HCEC 1CT (cell line): ENCODE results near the gene USP20.

Source experiments
- DNase-seq: peaks from one replicate; pipeline ENCODE4 v3.0.0-alpha.2; 2017

The USP20 gene

DNA sequence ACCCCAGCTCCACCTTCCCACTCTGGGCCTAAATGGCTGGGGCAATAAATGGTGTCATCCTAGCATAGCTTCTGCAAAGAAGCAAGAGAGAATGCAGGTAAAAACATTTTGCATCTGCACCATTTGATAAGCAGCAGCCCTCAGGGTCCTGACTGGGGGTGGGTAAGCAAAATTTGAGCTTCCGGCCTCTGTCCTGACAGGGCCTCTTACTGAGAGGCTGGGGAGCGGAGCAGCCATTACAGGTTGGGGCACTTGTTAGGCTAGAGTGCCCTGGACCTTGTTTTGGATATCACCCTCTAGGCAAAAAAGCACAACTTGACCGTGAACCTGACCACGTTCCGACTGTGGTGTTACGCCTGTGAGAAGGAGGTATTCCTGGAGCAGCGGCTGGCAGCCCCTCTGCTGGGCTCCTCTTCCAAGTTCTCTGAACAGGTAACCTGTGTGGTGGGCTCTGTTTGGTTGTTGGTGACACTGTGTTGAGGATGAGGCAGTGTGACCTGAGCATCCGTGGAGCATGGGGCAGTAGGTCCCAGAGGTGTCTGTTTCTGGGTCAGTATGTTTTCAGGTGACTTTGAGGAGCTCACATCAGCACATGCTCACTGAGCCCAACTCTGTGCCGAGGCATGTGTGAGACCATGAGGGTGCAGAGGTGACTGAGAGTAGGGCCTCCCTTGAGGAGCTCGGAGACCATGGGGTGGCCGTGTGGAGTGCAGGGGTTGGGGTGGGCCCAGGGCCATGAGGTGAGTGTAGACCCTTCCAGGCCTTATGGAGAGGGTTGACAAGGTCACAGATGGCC, 23.1 kb downstream of the USP20 start:
- no peak for DNase-seq

DNA sequence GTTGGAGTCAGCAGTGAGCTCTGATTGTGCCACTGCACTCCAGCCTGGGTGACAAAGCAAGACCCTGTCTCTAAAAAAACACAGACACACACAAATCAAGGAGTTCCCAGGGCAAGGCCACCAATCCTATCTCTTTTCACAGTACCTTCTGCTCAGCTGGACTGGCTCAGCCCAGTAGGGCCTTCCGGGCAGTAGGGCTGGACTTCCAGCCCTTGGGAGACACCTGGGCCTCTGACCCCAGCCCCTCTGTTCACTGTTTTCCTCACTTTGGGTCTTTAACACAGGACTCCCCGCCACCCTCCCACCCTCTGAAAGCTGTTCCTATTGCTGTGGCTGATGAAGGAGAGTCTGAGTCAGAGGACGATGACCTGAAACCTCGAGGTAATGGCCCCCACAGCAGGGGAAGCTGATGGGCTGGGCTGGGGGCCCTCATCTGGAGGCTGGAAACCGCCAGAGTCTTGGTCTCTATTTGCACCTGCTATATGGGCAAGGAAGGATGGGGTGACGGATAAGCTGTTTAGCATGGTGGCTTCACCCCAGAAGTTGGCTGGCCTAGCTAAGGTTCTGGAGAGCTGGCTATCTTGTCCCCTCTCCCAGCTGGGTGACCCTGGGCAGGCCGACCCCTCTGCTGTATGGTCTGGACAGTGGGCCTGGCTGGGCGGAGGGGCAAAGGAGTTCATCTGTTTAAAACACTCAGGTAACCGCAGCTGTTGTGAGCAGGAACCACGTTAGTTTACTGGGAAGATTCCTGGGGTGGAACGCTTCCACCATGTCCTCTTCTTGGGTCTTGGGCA, 25.6 kb downstream of the USP20 start:
- no peak for DNase-seq

DNA sequence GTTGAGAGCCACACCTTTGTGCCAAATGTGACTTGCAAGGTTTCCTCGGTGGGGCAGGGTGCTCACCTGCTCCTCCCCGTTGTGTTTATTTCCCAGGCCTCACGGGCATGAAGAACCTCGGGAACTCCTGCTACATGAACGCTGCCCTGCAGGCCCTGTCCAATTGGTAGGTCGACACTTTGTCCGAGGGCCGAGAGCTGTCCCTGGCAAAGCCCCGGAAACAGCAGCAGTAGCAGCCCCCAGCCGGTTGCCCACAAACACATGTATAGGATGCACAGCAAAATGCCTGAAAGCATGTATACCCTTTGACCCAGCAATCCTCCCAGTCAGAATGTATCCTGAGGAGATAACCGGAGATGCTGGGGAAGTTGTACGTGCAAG, 26.2 kb downstream of the USP20 start:
- DNase-seq = no peak

DNA sequence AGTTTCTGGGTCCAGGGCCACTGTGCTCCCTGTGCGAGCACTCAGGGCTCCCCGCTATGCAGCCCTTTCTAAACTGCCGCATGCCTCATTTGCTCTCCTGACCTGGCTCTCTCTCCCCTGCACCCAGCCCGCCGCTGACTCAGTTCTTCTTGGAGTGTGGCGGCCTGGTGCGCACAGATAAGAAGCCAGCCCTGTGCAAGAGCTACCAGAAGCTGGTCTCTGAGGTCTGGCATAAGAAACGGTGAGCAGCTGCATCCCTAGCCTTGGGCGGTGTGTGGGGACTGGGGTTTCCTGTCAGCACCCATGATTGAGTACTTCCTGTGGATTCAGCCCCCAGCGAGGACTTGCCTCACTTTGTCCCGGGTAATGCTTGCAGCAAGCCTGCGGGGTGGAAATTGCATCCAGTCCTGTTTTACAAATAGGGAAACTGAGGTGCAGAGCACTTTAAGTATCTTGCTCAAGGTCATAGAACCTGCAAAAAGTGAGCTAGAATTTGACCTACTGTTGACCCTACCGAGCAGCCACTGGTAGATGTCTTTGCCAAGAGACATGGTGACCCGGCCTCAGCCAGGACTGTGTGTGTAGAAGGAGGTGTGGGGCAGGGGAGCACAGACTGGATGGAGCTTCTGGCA, 27.9 kb downstream of the USP20 start:
- DNase-seq = no peak

DNA sequence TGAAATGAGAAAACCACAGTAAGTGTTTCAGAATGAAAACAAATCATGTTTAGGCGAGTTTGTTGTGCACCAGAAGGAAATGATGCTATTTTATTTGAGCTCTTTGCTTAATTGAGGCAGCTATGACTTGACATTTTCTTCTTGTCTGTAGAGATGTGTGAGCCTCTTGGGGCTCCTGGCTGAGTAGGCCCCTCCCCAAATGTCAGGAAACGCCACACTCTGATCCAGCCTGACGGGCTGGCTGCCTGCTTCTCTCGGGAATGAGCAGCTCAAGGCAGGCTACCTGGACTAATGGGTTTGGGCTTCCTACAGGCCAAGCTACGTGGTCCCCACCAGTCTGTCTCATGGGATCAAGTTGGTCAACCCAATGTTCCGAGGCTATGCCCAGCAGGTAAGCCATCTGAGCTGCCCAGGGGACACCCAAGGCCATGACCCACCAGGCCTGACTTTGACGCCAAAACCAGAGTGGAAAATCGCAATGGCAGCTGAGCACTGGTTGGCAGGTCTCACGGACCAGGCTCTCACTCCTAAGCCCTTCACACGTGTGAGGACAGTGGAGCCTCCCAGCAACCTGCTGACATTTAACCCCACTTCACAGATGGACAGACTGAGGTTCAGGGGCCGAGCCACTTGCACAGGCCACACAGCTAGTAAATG, 29.9 kb downstream of the USP20 start:
- no peak for DNase-seq

DNA sequence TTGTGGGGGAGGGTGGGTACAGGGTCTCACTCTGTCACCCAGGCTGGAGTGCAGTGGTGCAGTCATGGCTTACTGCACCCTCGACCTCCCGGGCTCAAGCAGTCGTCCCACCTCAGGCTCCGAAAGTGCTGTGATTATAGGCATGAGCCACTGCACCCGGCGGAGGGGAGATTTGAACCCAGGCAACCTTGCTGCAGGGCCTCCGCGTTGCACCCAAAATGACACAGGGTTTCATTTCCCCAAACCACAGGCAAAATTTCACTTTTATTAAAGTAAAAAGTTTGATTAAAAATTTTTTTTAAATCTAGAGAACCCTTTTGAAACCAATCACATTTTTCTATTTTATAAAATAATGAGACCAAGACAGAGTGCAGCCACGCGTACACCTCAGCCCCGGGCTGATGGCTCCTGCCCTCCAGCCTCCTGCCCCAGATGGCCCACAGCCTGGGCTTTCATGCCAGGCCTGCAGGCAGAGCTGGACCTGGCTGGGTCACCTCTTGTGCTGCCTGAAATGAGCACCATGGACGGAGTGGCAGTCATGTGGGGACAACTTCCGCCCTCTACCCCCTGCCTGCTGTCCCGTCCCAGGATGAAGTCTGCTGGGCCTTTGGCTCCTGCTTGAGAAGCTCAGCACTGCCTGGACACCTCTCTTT, 30.5 kb downstream of the USP20 start:
- DNase-seq = no peak

DNA sequence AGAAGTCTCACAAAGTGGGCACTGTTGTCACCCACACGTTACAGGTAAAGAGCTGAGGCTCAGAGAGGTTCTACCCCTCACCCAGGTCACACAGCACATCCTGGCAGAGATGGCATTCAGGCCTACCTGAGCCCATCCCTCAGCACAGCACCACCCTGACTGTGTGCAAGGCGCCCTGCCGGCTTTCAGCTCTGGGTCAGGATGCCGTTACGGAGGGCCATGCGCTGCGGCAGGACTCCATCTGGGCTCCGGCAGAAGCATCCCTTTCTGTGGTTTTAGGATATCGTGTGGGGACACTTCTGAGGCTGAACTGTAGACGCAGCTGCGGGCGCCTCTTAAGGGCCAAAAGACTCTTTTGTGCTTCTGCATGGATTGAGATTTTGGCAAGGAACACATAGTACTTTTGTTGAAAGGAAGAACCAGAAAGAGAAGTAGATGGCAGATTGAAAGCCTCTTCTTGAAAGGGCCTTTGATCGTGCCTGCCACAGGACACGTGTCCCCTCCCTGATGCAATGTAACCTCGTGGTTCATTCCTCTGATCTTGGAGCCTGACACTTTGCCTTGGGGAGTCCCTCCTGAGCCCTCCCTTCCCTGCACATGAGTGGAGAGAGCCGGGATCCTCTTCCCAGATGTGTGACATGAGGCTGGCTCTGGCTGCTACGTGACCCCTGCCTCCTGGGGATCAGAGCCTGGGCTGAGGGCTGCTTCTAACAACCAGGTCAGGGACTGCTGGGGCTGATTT, 31.3 kb downstream of the USP20 start:
- no peak for DNase-seq

DNA sequence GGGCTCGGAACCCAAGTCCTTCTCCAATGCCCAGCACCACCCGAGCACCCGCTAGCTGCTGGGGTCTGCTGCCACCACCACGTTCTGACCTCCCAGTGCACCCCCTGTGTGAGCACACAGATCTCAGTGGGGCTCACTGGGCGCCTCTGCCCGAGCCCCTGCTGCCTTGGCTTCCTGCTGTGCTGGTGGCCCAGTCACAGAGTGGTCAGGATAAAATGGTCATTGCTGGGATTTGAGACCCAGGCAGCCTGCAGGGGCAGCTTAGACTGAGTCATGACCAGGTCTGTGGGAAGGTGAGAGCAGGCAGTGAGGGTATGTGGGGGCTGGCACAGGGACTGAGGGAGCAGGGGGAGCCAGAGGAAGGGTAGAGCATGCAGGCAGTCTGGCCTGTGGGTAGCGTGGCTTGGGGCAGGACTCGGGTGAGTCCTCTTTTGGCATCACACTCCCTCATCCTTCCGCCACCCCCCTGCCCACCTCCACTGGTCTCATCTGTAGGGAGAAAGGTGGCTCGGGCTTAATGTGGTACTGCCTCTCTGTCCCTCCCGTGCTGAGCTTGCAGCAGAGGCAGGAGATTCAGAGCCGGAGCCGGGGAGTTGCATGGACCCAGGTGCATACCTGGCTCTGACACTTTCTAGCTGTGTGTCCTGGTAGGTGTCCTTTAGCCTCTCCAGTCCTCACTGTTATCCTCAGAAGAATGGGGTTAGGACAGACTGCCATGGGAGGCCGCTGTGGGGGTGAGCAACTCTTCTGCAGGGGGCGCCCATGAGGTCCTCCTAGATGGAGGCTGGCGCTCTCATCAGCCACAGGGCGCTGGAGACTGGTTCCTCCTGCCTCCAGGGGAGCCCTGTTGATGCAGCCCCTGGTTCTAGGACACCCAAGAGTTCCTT, 32.1 kb downstream of the USP20 start:
- no peak for DNase-seq

DNA sequence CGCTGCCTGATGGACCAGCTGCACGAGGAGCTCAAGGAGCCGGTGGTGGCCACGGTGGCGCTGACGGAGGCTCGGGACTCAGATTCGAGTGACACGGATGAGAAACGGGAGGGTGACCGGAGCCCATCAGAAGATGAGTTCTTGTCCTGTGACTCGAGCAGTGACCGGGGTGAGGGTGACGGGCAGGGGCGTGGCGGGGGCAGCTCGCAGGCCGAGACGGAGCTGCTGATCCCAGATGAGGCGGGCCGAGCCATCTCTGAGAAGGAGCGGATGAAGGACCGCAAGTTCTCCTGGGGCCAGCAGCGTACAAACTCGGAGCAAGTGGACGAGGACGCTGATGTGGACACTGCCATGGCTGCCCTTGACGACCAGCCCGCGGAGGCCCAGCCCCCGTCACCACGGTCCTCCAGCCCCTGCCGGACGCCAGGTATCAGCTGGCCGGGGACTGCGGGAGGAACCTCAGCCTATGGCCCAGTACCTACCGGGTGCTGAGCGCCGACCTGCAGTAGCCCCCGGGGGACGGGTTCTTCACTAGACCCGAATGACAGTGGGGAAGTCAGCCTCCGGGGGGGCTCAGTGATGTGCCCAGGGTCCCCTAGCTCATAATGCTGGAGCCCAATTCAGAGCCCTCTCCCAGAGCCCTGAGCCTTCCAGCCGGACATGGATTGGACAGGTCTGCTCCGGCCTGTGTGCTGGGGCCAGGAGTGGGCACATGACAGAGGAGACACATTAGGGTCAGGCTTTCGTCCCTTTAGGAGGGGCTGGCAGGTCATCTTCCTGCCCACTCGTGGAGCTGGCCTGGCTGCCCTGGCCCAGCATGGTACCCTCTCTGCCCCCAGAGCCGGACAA, 33.0 kb downstream of the USP20 start:
- no peak for DNase-seq

DNA sequence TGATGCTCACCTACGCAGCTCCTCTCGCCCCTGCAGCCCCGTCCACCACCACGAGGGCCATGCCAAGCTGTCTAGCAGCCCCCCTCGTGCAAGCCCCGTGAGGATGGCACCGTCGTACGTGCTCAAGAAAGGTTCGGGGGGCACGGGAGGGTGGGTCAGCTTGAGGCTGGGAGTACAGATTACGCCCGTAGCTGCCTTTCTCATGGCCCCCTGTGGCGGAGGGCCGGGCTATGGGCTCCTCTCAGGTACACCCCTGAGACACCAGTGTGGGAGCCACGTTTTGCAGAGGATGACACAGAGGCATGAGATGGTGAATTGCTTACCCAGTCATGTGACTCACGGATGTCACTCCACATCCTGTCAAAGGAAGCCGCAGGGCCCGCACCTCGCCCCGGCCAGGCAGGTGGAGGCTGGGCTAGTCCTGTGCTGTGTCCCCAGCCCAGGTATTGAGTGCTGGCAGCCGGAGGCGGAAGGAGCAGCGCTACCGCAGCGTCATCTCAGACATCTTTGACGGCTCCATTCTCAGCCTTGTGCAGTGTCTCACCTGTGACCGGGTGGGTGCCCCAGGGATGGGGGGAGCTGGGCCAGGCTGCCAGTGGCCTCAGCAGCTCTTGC, 33.7 kb downstream of the USP20 start:
- no peak for DNase-seq

DNA sequence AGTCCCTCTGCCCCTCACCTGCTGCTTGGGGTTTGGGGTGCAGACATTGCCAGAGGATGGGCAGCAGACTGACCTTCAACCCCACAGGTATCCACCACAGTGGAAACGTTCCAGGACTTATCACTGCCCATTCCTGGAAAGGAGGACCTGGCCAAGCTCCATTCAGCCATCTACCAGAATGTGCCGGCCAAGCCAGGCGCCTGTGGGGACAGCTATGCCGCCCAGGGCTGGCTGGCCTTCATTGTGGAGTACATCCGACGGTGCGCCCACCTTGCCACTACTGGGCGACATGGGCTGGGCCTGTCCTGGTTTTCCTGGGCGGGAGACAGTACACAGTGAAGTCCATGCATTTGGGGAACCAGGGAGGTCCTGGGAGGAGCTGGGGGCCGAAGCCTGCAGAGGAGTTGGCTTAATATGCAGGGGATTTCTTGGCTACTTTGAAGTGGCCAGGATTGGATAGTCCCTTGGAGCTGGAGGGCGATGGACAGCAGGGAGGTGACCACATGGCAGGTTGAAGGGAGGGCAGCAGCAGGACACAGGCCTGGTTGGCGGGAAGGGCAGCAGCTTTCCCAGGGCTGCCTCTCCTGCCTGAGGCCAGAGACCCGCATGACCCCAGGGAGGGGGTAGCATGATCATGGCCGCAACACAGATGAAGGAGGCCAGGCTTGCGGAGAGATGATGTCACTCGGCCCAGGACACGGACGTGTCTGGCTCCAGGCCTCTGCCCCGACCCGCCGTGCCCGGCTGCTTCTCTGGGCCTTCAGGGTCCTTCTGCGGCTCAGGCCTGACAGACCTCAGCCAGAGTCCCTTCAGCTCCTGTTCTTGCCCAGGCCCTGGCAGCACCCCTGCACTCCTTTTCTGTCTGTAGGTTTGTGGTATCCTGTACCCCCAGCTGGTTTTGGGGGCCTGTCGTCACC, 34.6 kb downstream of the USP20 start:
- DNase-seq = no peak

DNA sequence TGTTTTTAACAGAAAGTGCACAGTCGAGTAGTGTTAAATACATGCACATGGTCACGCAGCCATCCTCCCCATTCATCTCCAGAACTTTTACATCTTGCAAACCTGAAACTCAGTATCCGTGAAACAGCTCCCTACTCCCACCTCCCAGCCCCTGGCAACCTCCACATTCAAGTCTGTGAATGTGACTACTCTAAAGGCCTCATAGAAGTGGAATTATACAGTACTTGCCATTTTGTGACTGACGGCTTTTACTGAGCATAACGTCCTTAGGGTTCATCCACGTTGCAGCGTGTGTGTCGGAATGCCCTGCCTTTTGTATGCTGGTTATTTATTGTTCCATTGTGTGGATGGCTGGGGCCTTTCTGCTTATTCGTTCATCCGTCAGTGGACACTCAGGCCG, 35.8 kb downstream of the USP20 start:
- no peak for DNase-seq

DNA sequence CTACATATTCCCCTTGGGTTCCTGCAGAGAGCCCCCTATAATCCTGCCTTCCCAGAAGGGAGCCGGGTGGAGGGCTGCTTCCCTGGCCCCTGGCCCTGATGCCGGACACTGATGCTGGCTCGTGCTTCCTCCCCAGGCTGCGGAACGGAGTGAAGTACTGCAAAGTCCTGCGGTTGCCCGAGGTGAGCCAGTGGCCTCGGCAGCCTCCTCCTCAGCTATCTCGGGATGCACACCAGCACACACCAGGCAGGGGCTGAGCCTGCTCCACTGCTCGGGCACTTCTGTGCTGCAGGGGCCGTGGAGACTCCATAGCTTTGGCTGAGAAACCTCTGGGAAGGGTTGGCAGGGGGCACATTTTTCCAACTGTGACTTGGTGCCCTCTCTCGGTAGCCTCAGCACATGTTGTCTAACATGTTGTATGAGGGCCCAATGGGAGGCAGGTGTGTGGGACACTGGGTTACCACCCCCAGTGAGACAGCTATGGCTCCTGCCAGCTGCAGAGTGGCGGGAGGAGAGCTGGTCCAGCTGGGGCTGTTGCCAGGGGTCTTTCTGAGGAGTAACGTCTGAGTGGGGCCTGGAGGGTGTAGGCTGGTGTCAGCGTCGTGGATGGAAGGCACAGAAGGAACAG, 38.4 kb downstream of the USP20 start:
- DNase-seq = no peak

DNA sequence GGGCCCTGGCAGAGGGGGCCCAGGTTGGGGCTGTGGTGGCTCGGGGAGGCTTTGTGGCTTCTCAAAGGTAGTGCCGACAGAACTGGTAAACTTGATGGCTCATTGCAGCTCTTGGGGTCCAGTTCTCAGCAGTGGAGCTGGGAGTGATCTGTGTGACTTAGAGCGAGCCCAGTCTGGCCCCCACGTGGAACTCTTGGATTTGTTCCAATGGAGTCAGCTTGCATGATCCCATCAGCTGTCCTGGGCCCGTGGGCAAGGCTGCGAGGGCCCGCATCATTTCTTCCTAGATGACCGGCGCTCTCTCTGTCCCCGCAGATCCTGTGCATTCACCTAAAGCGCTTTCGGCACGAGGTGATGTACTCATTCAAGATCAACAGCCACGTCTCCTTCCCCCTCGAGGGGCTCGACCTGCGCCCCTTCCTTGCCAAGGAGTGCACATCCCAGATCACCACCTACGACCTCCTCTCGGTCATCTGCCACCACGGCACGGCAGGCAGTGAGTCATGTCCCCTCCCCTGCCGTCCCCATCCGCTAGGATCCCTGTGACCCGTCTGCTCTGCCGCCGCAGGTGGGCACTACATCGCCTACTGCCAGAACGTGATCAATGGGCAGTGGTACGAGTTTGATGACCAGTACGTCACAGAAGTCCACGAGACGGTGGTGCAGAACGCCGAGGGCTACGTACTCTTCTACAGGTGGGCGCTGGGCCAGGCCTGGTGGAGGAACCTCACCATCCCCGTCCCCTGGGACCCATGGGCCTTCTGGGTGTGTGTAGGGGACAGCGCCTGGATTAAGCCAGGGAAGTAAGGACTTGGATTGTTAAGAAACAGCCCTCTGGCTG, 39.2 kb downstream of the USP20 start:
- DNase-seq = no peak

DNA sequence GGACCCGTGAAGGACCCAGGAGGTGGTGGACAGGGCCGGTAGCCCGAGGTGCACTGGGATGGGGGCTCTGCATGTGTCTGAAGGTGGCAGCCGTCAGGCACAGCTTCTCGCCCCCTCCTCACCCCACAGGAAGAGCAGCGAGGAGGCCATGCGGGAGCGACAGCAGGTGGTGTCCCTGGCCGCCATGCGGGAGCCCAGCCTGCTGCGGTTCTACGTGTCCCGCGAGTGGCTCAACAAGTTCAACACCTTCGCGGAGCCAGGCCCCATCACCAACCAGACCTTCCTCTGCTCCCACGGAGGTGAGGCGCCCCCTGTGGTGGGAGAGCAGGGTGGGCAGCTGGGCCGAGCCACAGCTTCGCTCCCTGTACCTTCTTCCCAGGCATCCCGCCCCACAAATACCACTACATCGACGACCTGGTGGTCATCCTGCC, 39.9 kb downstream of the USP20 start:
- DNase-seq = no peak

DNA sequence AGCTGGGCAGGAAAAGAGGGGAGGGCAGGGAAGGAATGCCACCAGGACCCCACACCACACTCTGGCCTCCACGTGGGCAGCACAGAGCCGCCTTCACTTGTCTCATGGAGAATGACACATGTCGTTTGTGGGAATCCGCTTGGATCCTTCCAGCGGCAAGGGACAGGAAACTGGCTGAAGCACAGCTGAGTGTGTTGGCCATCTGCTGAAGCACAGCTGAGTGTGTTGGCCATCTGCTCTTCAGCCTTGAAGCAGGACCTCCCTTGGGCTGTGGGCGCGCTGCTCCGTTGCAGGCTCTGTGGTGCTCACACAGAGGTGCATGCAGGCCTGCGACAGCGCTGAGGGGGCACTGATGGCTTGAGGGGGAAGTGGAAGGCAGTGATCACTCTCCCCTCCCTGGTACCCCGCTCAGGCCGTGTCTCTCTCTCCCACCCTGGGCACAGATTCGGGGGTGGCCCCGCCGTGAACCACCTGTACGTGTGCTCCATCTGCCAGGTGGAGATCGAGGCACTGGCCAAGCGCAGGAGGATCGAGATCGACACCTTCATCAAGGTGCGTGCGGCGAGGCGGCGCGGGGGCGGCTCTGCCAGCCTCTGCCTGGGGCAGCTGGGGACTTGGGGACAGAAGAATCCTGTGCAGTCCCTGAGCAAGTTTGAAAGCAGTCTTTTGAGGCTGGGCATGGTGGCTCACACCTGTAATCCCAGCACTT, 40.6 kb downstream of the USP20 start:
- no peak for DNase-seq
